GM10266 (cell line): ENCODE measurements around the gene ZNF22.

Source experiments
- DNase-seq: peaks from one replicate; pipeline ENCODE4 v3.0.0; 2012; ENCODE audit errors: extremely low spot score
- TF ChIP-seq, protein P1 (sequence below): IDR thresholded peaks from 2 replicates; pipeline ENCODE4 v1.5.1; 2012; ENCODE audit warnings: mild to moderate bottlenecking, low read depth; ENCODE audit not compliant: control insufficient read depth, insufficient read depth; ENCODE audit errors: missing control alignments

ZNF22 gene

DNA sequence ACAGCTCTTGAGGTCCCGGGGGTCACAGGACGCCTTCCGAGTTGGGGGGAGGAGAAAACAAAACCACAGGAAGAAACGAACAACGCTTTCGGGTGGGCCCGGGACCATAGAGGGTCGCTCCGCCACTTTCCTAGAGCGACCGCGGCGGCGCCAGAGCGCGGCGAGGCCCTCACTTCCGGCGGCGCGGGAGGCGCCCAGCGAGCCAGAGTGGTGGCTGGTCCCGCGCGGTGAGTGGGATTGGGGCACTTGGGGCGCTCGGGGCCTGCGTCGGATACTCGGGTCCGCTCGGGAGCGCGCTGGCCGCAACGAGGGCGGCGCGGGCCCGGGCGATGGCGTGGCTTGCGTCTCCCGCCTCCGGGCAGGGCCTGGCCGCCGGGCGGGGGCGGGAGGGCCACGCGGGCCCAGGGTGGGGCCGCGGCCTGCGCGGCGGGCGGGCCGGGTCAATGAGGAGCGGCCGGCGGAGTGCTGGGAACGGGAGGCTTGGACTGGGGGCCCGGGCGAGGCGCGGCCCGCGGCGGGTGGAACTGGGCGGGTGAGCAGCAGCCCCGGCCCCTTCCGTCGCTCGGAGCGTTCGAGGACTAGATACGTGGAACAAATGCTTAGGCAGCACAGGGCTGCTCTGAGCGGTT, at the start of gene ZNF22:
Gene ZNF22 (plus strand): TSS at position 172 of the 629 bp plus-strand sequence. CDS start 2,446 bp downstream, outside the sequence.
- TF ChIP-seq, protein P1, sequence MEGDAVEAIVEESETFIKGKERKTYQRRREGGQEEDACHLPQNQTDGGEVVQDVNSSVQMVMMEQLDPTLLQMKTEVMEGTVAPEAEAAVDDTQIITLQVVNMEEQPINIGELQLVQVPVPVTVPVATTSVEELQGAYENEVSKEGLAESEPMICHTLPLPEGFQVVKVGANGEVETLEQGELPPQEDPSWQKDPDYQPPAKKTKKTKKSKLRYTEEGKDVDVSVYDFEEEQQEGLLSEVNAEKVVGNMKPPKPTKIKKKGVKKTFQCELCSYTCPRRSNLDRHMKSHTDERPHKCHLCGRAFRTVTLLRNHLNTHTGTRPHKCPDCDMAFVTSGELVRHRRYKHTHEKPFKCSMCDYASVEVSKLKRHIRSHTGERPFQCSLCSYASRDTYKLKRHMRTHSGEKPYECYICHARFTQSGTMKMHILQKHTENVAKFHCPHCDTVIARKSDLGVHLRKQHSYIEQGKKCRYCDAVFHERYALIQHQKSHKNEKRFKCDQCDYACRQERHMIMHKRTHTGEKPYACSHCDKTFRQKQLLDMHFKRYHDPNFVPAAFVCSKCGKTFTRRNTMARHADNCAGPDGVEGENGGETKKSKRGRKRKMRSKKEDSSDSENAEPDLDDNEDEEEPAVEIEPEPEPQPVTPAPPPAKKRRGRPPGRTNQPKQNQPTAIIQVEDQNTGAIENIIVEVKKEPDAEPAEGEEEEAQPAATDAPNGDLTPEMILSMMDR = no peak
- DNase-seq = peak; percentile 80

DNA sequence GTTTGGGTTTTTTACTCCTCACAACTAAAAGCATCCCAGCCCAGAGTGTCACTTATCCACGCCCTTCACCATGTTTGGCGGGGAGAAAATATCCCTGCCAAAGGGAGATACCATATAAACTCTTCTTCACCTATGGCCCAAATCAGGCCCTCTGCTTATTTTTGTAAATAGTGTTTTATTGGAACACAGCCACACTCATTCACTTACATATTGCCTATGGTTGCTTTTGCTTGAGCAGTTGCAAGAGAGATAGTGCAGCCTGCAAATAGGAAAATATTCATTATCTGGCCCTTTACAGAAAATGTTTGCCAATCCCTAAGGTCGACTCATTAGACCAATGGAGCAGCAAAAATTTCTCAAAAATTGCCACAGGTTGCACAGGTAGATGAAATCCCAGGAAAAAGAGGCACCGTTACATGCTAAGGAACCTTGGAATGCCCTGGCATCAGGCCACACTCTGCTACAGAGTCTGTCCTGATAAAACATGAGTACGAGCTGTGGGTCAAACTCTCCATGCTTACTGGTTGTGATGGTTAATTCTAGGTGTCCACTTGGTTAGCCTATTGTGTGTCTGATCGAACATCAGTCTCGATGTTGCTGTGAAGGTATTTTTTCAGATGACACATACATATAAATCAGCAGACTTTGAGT, 49.0 kb upstream of the ZNF22 start:
- no peak for DNase-seq
- TF ChIP-seq, protein P1 = no peak

DNA sequence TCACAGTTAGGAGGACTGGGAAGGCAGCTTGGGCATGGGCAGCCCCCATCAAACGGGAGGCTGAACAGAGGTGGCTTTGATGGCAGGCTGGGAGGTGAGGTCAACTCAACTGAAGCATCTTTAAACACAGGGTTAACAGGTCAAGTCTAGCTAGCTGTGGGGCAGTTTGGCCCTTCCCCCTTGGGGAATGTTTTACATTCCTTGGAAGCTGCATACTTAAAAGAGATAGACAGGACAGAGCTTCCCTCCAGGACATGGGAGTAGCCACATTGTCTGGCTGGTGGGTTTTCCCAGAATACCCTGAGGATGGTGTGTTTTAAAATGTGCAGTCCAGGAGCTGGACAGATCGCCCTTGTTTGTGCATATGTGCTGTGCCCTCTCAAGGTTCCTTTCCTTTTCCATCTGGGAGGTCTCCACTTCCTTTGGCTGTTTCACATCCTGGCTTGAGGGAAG, 47.9 kb upstream of the ZNF22 start:
- TF ChIP-seq, protein P1 = no peak
- no peak for DNase-seq

DNA sequence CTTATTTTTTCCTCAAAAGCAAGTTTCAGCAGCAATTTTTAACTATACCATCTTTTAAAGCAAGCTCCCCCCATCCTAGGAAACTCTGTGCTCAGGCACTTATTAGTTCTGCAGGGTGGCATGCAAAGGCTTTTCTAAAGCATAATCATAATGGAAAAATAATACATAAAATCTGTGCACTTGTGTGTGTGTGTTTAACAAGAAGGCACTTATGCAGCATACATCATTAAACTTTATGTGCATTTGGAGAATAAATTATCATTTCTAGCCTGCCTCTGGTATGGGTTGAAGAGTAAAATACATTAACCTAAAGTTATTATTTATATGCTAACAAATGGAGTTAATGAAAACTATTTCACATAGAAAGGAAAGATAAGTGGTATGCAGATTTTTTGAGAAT, 46.7 kb upstream of the ZNF22 start:
- DNase-seq = no peak
- TF ChIP-seq, protein P1 = no peak

DNA sequence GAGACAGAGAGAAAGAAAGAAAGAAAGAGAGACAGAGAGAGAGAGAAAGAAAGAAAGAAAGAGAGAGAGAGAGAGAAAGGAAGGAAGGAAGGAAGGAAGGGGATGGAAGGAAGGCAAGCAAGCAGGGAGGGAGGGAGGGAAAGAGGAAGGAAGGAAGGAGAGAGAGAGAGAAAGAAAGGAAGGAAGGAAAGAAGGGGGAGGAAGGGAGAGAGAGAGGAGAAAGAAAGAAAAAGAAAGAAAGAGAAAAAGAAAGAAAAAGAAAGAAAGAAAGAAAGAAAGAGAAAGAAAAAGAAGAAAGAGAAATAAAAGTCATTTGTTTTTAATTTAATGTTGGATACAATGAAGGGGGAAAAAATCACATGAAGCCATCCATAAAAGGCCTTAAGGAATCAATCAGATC, 45.8 kb upstream of the ZNF22 start:
- no peak for DNase-seq
- TF ChIP-seq, protein P1 = no peak

DNA sequence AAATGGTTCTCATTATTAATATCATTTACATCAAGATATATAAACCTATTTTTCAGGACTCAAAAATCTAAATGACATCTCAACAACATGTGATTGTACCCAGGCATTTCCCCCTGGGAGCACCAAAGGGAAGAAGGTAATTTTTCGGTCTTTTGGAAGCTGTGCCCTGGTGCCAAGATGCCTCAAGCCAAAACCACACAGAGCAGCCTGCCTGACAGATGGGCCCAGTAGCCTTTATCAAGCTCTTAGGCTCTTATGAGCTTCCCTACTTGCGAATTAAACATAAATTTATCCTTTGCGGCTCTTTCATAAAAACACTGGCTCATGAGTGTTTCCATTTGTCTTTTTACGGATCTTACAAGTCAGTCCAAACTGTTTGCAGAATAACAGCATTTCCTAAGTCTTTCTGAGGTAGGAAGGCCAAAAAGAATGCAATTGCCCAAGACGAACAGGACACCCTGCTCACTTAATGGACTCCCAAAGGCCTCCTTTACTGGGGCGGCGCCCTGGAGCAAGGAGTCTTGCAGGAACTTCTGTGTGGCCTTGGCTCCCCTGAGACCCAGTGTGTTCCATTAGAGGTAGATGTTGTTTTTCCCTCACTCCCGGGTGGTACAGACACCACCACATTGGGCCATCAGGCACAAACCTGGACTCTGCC, 45.2 kb upstream of the ZNF22 start:
- DNase-seq = no peak
- TF ChIP-seq, protein P1 = no peak

DNA sequence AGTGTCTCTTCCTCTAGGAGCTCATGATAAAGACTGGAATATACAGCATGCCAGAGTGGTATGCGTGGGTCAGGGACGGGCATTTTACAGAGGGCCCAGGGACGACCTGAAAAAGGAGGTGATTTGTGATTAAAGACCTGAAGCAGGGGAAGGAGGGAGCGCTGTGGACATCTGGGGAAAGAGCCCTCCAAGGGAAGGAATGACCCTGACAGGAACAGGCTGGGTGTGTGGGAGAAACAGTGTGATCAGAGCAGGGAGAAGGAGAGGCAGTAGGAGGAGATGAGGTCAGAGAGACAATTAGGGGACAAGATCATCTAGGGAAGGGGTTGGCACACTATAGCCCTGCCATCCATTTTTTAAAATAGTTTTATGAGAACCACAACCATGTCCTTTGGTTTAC, 44.5 kb upstream of the ZNF22 start:
- no peak for DNase-seq
- TF ChIP-seq, protein P1 = no peak
